Testis (tissue), 3 donors: ENCODE data around the gene COL9A3. TPM values are rescaled to one million over a fixed set of nuclear protein-coding genes. Genes with fewer than 3 reads are reported as not detected.

ENCODE experiments used
- DNase-seq: peaks from one replicate; pipeline ENCODE4 v3.0.0-alpha.2; 2019
- H3K27ac ChIP-seq, 2 donors: fragments of 200-600 bp; sonication (generic); one replicate each; pipeline ENCODE4 v1.5.1; 2019
- H3K27me3 ChIP-seq: fragments of 200-600 bp; sonication (generic); one replicate; pipeline ENCODE4 v1.5.1; 2019
- H3K36me3 ChIP-seq: fragments of 200-600 bp; sonication (generic); one replicate; pipeline ENCODE4 v1.5.1; 2017; ENCODE audit warnings: low read depth; ENCODE audit errors: missing control alignments
- H3K4me1 ChIP-seq: fragments of 200-600 bp; sonication (generic); one replicate; pipeline ENCODE4 v1.5.1; 2019
- H3K4me3 ChIP-seq, 2 donors: fragments of 200-600 bp; sonication (generic); one replicate each; pipeline ENCODE4 v1.5.1; 2017 to 2019
- H3K9me3 ChIP-seq: fragments of 200-600 bp; sonication (generic); one replicate; pipeline ENCODE4 v1.5.1; 2017
- POLR2A ChIP-seq: fragments of 450-650 bp; IDR thresholded peaks from one replicate; pipeline ENCODE4 v1.6.1; 2017; ENCODE audit warnings: antibody characterized with exemption, mild to moderate bottlenecking, moderate library complexity
- WGBS, 2 donors: methylation state at CpG; one replicate each; pipeline ENCODE4 v1.1.5; 2018; 5-methylcytosine and 5-hydroxymethylcytosine counted together
- intact Hi-C: fragments of 100-400 bp; cut with DNase I; formaldehyde crosslinking; loops from one replicate; pipeline ENCODE4 v1.15.1; 2023; ENCODE audit warnings: low total_unique reads
- polyA plus RNA-seq: library from polyadenylated mRNA; stranded (reverse); fragments of 350-450 nt; fragmentation: Illumina TruSeq; extraction: RNeasy Lipid Tissue Mini Kit (QIAGEN cat#74804); gene quantifications from one replicate; pipeline ENCODE4 v1.2.3, GENCODE V29; 2014; ENCODE audit warnings: low read depth, low replicate concordance; ENCODE audit not compliant: insufficient read depth
- total RNA-seq, 2 donors: library from RNA; depleted of rRNA; stranded (reverse); fragments of >200 nt; gene quantifications; one replicate each; pipeline ENCODE4 v1.2.3, GENCODE V29; 2016
- TF ChIP-seq, protein P1 (sequence below), 3 experiments: fragments of 450-650 bp in 2 of 3; fragments of 200-600 bp in 1 of 3; sonication (generic) in 1 of 3; IDR thresholded peaks; one replicate each; pipeline ENCODE4 v1.5.1; 2016 to 2019; ENCODE audit warnings: antibody characterized with exemption in 3 of 3, mild to moderate bottlenecking in 2 of 3, moderate library complexity in 1 of 3

COL9A3 gene
- total and polyA plus RNA-seq, 3 donors from 2014 or later = 19.1 to 50.6 (median 21.3) TPM

DNA sequence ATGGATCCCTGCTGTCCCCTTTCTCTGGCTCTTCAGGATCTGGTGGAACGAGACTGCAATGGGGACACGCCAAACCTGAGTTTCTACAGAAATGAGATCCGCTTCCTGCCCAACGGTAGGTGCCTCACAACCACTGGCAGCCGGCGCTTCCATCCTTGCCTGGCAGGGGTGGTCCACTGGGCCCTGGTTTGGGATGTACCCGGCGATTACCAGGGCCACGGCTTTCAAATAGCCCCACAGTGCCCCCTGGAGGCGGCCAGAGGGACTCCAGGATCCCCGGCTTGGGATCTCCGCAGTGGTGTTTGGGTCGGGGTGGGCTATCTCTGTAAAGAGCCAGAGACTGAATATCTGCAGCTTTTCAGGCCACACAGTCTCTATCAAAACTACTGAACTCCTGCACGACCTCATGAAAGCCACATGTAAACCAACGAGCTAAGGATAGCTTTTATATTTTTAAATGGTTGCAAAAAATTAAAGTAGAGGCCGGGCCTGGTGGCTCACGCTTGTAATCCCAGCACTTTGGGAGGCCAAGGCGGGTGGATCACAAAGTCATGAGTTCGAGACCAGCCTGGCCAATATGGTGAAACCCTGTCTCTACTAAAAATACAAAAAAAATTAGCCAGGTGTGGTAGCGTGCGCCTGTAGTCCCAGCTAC, 8.5 kb upstream of the COL9A3 start:
- Histone ChIP-seq H3K27ac (no peak overlapping the region), H3K9me3 (no peaks in the 10 kb centered on the region), H3K36me3 (no peaks in the 10 kb centered on the region), H3K4me3 (no peak overlapping the region), H3K4me1 (peaks cover 15% of the 10 kb centered on the region), H3K27me3 (no peaks in the 10 kb centered on the region)
- peak; percentile 67 for DNase-seq
- intact Hi-C loops = no loop called here
- 47 to 63% methylated on average over 15 to 21 of the region's 21 CpGs for WGBS, 2 donors
- no peak for TF ChIP-seq POLR2A
- TF ChIP-seq, protein P1, sequence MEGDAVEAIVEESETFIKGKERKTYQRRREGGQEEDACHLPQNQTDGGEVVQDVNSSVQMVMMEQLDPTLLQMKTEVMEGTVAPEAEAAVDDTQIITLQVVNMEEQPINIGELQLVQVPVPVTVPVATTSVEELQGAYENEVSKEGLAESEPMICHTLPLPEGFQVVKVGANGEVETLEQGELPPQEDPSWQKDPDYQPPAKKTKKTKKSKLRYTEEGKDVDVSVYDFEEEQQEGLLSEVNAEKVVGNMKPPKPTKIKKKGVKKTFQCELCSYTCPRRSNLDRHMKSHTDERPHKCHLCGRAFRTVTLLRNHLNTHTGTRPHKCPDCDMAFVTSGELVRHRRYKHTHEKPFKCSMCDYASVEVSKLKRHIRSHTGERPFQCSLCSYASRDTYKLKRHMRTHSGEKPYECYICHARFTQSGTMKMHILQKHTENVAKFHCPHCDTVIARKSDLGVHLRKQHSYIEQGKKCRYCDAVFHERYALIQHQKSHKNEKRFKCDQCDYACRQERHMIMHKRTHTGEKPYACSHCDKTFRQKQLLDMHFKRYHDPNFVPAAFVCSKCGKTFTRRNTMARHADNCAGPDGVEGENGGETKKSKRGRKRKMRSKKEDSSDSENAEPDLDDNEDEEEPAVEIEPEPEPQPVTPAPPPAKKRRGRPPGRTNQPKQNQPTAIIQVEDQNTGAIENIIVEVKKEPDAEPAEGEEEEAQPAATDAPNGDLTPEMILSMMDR (IDR thresholded peaks at IDR 0.05) = peak; percentile 63 to 85 (median 67)

DNA sequence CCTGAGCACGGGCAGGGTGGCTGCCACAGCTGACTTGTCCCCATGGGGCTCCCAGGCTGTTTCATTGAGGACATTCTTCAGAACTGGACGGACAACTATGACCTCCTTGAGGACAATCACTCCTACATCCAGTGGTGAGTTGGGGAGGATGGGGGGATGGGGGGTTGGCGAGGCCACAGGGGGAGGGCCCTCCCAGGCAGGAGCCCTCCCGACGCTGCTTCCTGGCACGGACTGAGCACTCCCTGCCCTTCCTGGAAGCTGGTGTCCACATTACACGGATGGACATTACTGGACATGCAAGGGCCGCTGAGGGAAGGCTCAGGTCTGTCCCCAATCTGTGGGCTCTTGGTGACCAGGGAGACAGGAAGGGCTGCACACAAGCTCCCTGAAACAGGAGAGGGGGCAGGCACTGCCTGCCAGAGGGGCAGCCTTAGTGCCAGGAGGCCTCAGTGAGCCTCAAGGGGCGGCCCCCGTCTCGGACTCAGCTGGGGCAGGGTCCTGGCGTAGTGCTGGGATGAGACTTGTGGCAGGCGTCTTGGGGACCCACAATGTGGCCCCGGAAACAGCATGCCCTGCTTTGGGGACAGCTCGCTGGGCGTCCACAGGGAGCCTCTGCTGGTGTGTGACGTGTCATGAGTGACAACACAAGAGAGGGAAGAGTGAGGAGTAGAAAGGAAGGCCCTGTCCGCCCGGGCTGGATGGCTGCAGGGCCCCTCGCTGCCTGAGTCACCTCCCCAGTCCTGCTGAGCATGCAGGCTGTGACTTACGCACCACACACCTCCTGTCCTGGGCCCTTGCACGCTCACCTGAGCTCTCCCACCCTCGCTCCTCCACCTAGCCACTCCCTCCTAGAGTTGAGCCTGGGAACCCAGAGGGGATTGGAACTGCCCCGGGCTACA, 7.1 kb upstream of the COL9A3 start:
- no peak for DNase-seq
- no peaks in the 10 kb centered on the region for H3K36me3 ChIP-seq
- no peak overlapping the region for H3K27ac ChIP-seq
- TF ChIP-seq POLR2A = no peak
- TF ChIP-seq, protein P1 (IDR thresholded peaks at IDR 0.05) = no peak
- intact Hi-C loops = loop anchor here (10.0 kb wide), 1 partner anchor 145 kb away; no protein-coding TSS in a partner anchor
- peaks cover 15% of the 10 kb centered on the region for H3K4me1 ChIP-seq
- no peaks in the 10 kb centered on the region for H3K9me3 ChIP-seq
- 88 to 93% methylated on average over 20 to 24 of the region's 24 CpGs for WGBS, 2 donors
- H3K4me3 ChIP-seq = no peak overlapping the region
- H3K27me3 ChIP-seq = no peaks in the 10 kb centered on the region

DNA sequence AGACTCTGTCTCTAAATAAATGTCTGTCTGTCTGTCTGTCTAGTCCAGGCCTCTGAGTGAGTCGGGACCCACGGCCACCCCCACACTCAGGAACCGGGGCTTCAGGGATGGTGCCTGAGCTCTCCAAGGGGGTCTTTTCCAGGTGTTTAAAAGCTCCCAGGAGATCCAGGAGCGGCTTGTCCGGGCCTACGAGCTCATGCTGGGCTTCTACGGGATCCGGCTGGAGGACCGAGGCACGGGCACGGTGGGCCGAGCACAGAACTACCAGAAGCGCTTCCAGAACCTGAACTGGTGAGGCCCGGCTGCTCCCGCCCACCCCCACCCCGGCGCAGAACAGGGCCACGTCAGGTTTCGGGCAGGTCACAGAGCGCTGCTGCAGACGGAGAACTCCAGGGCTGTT, 5.5 kb upstream of the COL9A3 start:
- TF ChIP-seq POLR2A = no peak
- TF ChIP-seq, protein P1 (IDR thresholded peaks at IDR 0.05) = no peak
- 97 to 100% methylated on average over 3 to 21 of the region's 21 CpGs for WGBS, 2 donors
- Histone ChIP-seq H3K36me3 (no peaks in the 10 kb centered on the region), H3K27me3 (no peaks in the 10 kb centered on the region), H3K4me1 (peaks cover 17% of the 10 kb centered on the region), H3K4me3 (no peak overlapping the region), H3K9me3 (no peaks in the 10 kb centered on the region), H3K27ac (no peak overlapping the region)
- intact Hi-C loops = loop anchor here (10.0 kb wide), 1 partner anchor 147 kb away; no protein-coding TSS in a partner anchor
- DNase-seq = no peak

DNA sequence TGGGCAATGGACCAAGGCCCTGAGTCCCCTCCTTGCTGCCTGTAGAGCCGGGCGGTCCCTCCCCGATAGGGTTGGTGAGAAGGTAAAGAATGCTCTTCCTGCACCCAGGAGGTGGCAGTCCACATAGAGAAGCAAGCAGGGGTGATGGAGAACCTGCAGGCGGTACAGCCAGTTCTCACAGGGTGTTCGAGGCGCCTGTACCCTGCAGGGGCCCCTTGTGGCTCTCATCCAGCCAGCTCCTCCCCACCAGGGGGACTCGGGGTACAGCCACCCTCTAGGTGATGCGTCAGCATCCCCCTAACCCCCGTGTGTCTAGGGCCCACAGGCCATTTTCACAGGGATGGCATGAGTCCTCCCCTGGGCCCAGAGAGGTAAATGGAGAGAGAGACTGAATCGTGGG, 5.1 kb upstream of the COL9A3 start:
- Histone ChIP-seq H3K9me3 (no peaks in the 10 kb centered on the region), H3K4me1 (peaks cover 16% of the 10 kb centered on the region), H3K36me3 (no peaks in the 10 kb centered on the region), H3K4me3 (no peak overlapping the region), H3K27me3 (no peaks in the 10 kb centered on the region), H3K27ac (no peak overlapping the region)
- intact Hi-C loops = loop anchor here (10.0 kb wide), 1 partner anchor 147 kb away; no protein-coding TSS in a partner anchor
- DNase-seq = no peak
- TF ChIP-seq, protein P1 (IDR thresholded peaks at IDR 0.05) = no peak
- TF ChIP-seq POLR2A = no peak
- 81 to 95% methylated on average over 6 to 10 of the region's 10 CpGs for WGBS, 2 donors
